Tibial nerve (tissue), 4 donors: ENCODE results near the gene MROH2B.

Source experiments
- EP300 ChIP-seq, 2 donors: sonication (generic); formaldehyde crosslinking; IDR thresholded peaks; one replicate each; pipeline ENCODE4 v1.6.1; 2017; ENCODE audit warnings: antibody characterized with exemption in 2 of 2, mild to moderate bottlenecking in 1 of 2
- POLR2A ChIP-seq, 2 donors: fragments of 450-650 bp; IDR thresholded peaks; one replicate each; pipeline ENCODE4 v1.6.1; 2017; ENCODE audit warnings: antibody characterized with exemption in 2 of 2, mild to moderate bottlenecking in 2 of 2, moderate library complexity in 2 of 2
- TF ChIP-seq, protein P1 (sequence below), 5 experiments: fragments of 200-600 bp in 3 of 5; fragments of 450-650 bp in 2 of 5; sonication (generic) in 3 of 5; IDR thresholded peaks; one replicate each; pipeline ENCODE4 v1.5.1; 2016 to 2019; ENCODE audit warnings: antibody characterized with exemption in 5 of 5, mild to moderate bottlenecking in 3 of 5, moderate library complexity in 2 of 5

GRCh38 chr5:41043109-41043747 lies 27.9 kb downstream of the MROH2B start:
- TF ChIP-seq, protein P1, sequence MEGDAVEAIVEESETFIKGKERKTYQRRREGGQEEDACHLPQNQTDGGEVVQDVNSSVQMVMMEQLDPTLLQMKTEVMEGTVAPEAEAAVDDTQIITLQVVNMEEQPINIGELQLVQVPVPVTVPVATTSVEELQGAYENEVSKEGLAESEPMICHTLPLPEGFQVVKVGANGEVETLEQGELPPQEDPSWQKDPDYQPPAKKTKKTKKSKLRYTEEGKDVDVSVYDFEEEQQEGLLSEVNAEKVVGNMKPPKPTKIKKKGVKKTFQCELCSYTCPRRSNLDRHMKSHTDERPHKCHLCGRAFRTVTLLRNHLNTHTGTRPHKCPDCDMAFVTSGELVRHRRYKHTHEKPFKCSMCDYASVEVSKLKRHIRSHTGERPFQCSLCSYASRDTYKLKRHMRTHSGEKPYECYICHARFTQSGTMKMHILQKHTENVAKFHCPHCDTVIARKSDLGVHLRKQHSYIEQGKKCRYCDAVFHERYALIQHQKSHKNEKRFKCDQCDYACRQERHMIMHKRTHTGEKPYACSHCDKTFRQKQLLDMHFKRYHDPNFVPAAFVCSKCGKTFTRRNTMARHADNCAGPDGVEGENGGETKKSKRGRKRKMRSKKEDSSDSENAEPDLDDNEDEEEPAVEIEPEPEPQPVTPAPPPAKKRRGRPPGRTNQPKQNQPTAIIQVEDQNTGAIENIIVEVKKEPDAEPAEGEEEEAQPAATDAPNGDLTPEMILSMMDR (IDR thresholded peaks at IDR 0.05), result no peak
- TF ChIP-seq EP300 (IDR thresholded peaks at IDR 0.05) (no peak), POLR2A (IDR thresholded peaks at IDR 0.05) (no peak)
